MCF 10A (cell line): ENCODE data around the gene PTPN13. TPM values are rescaled to one million over a fixed set of nuclear protein-coding genes. Genes with fewer than 3 reads are reported as not detected.

Source experiments
- BruUV-seq: library from RNA; stranded (reverse); fragments of 400-500 nt; replicated peaks from 2 replicates; lab custom pipeline; 2021; lab: Mats Ljungman, UMichigan
- CTCF ChIA-PET: fragments of 300-600 bp; sonication (Branson Sonifier 250); formaldehyde crosslinking; extraction: SDS; loops from one replicate; lab custom pipeline; 2021; ENCODE audit warnings: antibody characterized with exemption, inconsistent platforms; lab: Yijun Ruan, JAX
- POLR2A ChIA-PET: fragments of 300-600, 350-650 bp; sonication (Branson Sonifier 250); formaldehyde crosslinking; extraction: SDS; loops from one replicate; lab custom pipeline; 2020; ENCODE audit warnings: antibody characterized with exemption, inconsistent platforms; lab: Yijun Ruan, JAX
- DNase-seq: peaks from one replicate; pipeline ENCODE4 v3.0.0-alpha.2; 2018; ENCODE audit not compliant: unreplicated experiment
- H3K27ac Mint-ChIP-seq: one replicate; pipeline ENCODE4 v1.8.0; 2022; ENCODE audit warnings: mild to moderate bottlenecking, low read depth, mixed read lengths; ENCODE audit not compliant: unreplicated experiment
- H3K27me3 Mint-ChIP-seq: one replicate; pipeline ENCODE4 v1.8.0; 2022; ENCODE audit warnings: mixed read lengths; ENCODE audit not compliant: insufficient read depth, unreplicated experiment
- H3K36me3 Mint-ChIP-seq: one replicate; pipeline ENCODE4 v1.8.0; 2022; ENCODE audit warnings: mild to moderate bottlenecking, moderate library complexity, mixed read lengths; ENCODE audit not compliant: insufficient read depth, unreplicated experiment
- H3K4me1 Mint-ChIP-seq: one replicate; pipeline ENCODE4 v1.8.0; 2022; ENCODE audit warnings: mixed read lengths; ENCODE audit not compliant: insufficient read depth, unreplicated experiment
- H3K4me3 Mint-ChIP-seq: one replicate; pipeline ENCODE4 v1.8.0; 2022; ENCODE audit warnings: mild to moderate bottlenecking, moderate library complexity, mixed read lengths; ENCODE audit not compliant: unreplicated experiment
- H3K9me3 Mint-ChIP-seq: one replicate; pipeline ENCODE4 v1.8.0; 2022; ENCODE audit warnings: mixed read lengths; ENCODE audit not compliant: unreplicated experiment
- intact Hi-C: fragments of 100-400 bp; cut with micrococcal nuclease; formaldehyde crosslinking; loops from 2 replicates; pipeline ENCODE4 v1.14.1; 2022
- total RNA-seq: library from RNA; stranded (reverse); gene quantifications from 2 replicates; pipeline ENCODE4 v1.2.3, GENCODE V29; 2022
- TF ChIP-seq, protein P1 (sequence below): fragments of 200-600 bp; IDR thresholded peaks from one replicate; pipeline ENCODE4 v1.8.0; 2022; ENCODE audit warnings: antibody characterized with exemption, mild to moderate bottlenecking; ENCODE audit not compliant: unreplicated experiment

PTPN13 gene
- total RNA-seq, 1 experiment from 2014 or later, result 28.3 TPM

DNA sequence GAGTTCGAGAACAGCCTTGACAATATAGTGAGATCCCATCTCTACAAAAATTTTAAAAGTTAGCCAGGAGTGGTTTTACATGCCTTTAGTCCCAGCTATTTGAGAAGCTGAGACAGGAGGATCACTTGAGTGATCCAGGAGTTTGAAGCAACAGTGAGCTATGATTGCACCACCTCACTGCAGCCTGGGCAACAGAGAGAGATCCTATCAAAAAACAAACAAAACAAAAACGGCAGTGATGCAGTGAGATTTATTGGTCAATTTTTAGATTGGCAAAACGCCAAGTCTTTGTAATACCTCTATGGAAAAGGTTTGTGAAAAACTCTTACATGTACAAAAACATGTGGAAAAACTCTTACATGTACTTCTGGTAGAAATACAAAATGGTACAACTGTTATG lies 91.3 kb downstream of the PTPN13 start:
- intact Hi-C loops, result no loop called here
- BruUV-seq, result no TSS peak

DNA sequence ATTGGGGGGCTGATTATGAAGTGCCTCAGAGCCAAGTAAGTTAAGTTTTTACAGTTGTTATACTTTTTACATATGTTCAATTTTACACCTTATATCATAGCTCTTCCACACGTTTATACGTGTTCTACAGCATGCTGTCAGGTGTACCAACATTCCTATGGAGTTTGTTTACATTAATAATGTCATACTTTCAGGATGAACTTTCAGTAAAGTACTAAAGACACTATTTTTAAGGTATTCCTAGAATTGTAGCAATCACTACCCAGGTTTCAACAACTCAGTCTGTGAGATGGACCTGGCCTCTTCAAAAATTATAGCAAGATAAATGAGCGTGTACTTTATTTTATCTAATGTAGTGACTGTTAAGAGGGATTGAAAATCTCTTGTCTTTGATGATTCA lies 92.6 kb downstream of the PTPN13 start:
- no peak overlapping the region for H3K27ac Mint-ChIP-seq
- TF ChIP-seq, protein P1, sequence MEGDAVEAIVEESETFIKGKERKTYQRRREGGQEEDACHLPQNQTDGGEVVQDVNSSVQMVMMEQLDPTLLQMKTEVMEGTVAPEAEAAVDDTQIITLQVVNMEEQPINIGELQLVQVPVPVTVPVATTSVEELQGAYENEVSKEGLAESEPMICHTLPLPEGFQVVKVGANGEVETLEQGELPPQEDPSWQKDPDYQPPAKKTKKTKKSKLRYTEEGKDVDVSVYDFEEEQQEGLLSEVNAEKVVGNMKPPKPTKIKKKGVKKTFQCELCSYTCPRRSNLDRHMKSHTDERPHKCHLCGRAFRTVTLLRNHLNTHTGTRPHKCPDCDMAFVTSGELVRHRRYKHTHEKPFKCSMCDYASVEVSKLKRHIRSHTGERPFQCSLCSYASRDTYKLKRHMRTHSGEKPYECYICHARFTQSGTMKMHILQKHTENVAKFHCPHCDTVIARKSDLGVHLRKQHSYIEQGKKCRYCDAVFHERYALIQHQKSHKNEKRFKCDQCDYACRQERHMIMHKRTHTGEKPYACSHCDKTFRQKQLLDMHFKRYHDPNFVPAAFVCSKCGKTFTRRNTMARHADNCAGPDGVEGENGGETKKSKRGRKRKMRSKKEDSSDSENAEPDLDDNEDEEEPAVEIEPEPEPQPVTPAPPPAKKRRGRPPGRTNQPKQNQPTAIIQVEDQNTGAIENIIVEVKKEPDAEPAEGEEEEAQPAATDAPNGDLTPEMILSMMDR, result no peak
- BruUV-seq, result no TSS peak
- POLR2A ChIA-PET, result interaction anchor here (0.6 to 2.1 kb wide), 3 partner anchors 9 to 91 kb away, joined by 3 to 7 read pairs (median 3); no protein-coding TSS in a partner anchor
- no peaks in the 10 kb centered on the region for H3K9me3 Mint-ChIP-seq
- no peak overlapping the region for H3K4me3 Mint-ChIP-seq
- CTCF ChIA-PET, result interaction anchor here (0.7 to 1.6 kb wide), 3 partner anchors 10 to 187 kb away, joined by 5 to 7 read pairs (median 6); no protein-coding TSS in a partner anchor
- intact Hi-C loops, result no loop called here
- no peak for DNase-seq
- no peaks in the 10 kb centered on the region for H3K27me3 Mint-ChIP-seq
- H3K4me1 Mint-ChIP-seq, result peaks cover 11% of the 10 kb centered on the region
- peaks cover 6% of the 10 kb centered on the region for H3K36me3 Mint-ChIP-seq

More for the DNA sequence above, 91.3 kb downstream of the PTPN13 start:
- H3K4me3 Mint-ChIP-seq, result no peak overlapping the region
- no peaks in the 10 kb centered on the region for H3K27me3 Mint-ChIP-seq
- ChIA-PET CTCF (no interaction called here), POLR2A (interaction anchor here (0.5 to 2.1 kb wide), 7 partner anchors 14 to 185 kb away, joined by 3 to 7 read pairs (median 4); partner anchors contain the start of gene PTPN13)
- peaks cover 11% of the 10 kb centered on the region for H3K4me1 Mint-ChIP-seq
- peak overlapping the region; percentile 87 for H3K27ac Mint-ChIP-seq
- DNase-seq, result peak; percentile 76
- TF ChIP-seq, protein P1, result no peak
- H3K36me3 Mint-ChIP-seq, result no peaks in the 10 kb centered on the region
- no peaks in the 10 kb centered on the region for H3K9me3 Mint-ChIP-seq

DNA sequence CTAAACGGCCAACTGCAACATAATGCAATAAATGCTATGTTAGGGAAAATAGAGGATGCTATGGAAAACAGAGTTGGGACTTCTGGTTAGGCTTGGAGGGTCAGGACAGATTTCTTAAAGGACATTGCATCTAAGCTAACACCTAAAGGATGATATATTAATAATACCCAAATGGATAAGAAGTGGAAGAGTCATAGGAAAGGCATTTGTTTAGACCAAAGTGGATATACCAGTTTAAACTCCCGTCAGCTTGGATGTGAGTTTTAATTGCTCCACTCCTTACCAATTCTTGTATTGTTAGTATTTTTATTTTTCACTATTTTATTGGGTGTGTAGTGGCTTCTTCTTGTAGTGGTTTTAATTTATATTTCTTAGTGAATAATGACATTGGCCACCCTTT lies 93.9 kb downstream of the PTPN13 start:
- CTCF ChIA-PET, result interaction anchor here (0.9 kb wide), 1 partner anchor 11 kb away, joined by 5 read pairs; no protein-coding TSS in a partner anchor
- TF ChIP-seq, protein P1, result no peak
- BruUV-seq, result no TSS peak
- no peak for DNase-seq
- POLR2A ChIA-PET, result no interaction called here
- peaks cover 6% of the 10 kb centered on the region for H3K36me3 Mint-ChIP-seq
- intact Hi-C loops, result no loop called here
- no peak overlapping the region for H3K27ac Mint-ChIP-seq
- H3K4me1 Mint-ChIP-seq, result peaks cover 11% of the 10 kb centered on the region
- H3K4me3 Mint-ChIP-seq, result no peak overlapping the region
- no peaks in the 10 kb centered on the region for H3K9me3 Mint-ChIP-seq
- H3K27me3 Mint-ChIP-seq, result no peaks in the 10 kb centered on the region

DNA sequence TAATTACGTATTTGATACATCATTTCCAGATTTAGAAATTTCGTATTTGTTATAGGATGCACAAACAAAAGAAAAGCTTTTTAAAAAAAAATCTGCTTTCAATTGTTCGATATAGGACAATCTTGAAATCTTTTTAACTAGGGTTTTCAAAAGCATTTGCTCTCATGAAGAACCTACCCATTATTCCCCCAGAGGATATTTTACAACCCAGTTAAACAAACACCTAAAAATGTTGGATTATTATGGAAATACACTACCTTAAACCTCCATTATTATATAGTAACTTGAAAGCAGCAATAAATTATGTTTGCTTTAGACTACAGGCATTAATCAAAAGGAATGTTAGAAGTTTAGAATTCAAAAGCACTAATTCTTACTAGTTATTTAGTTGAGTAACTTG lies 110.5 kb downstream of the PTPN13 start:
- no TSS peak for BruUV-seq
- TF ChIP-seq, protein P1, result no peak
- no peaks in the 10 kb centered on the region for H3K9me3 Mint-ChIP-seq
- POLR2A ChIA-PET, result interaction anchor here (0.6 to 1.9 kb wide), 3 partner anchors 10 to 188 kb away, joined by 4 to 5 read pairs (median 4); no protein-coding TSS in a partner anchor
- H3K4me1 Mint-ChIP-seq, result peaks cover 6% of the 10 kb centered on the region
- CTCF ChIA-PET, result no interaction called here
- no peaks in the 10 kb centered on the region for H3K27me3 Mint-ChIP-seq
- H3K4me3 Mint-ChIP-seq, result no peak overlapping the region
- no peak overlapping the region for H3K27ac Mint-ChIP-seq
- H3K36me3 Mint-ChIP-seq, result peaks cover 7% of the 10 kb centered on the region
- no peak for DNase-seq
- intact Hi-C loops, result no loop called here
